Endothelial cell of umbilical vein (primary cell): Measurements from ENCODE around the gene MMP2. TPM values are rescaled to one million over a fixed set of nuclear protein-coding genes. Genes with fewer than 3 reads are reported as not detected.

ENCODE experiments used
- BruUV-seq: library from RNA; stranded (reverse); fragments of 400-500 nt; replicated peaks from 2 replicates; lab custom pipeline; 2021; lab: Mats Ljungman, UMichigan
- CTCF ChIA-PET: fragments of 300-600, 350-600 bp; sonication (Branson Sonifier 250); formaldehyde crosslinking; loops from one replicate; lab custom pipeline; 2021; ENCODE audit warnings: antibody characterized with exemption, inconsistent platforms; lab: Charles Lee
- POLR2A ChIA-PET: fragments of 300-600, 350-600 bp; sonication (Branson Sonifier 250); formaldehyde crosslinking; loops from one replicate; lab custom pipeline; 2021; ENCODE audit warnings: antibody characterized with exemption, inconsistent platforms; lab: Charles Lee
- DNase-seq: peaks from one replicate; pipeline ENCODE4 v3.0.0-alpha.2; 2011; ENCODE audit warnings: low read depth, low spot score
- FAIRE-seq: peaks from 2 replicates; lab custom pipeline; 2011; peaks lifted over from hg19 to GRCh38; lab: Jason Lieb, UNC
- H2AFZ ChIP-seq: 2 replicates; pipeline ENCODE4 v1.6.0; 2012; ENCODE audit warnings: low read depth, low read length, control low read depth, inconsistent platforms
- H3K27ac ChIP-seq: 2 replicates; pipeline ENCODE4 v1.5.1; 2011; ENCODE audit warnings: low read depth, mild to moderate bottlenecking, control low read depth, low read length, moderate library complexity; ENCODE audit not compliant: insufficient read depth
- H3K27me3 ChIP-seq, 2 experiments: 2 replicates each; pipeline versions ENCODE4 v1.6.0 to v1.6.1; 2011; ENCODE audit warnings: low read length in 2 of 2, mixed read lengths in 1 of 2; ENCODE audit not compliant: control insufficient read depth in 2 of 2, insufficient read depth in 2 of 2
- H3K36me3 ChIP-seq, 2 experiments: 2 replicates in 1 of 2; 3 replicates in 1 of 2; pipeline ENCODE4 v1.5.1; 2011; ENCODE audit warnings: low read length in 2 of 2, mild to moderate bottlenecking in 1 of 2, moderate library complexity in 1 of 2; ENCODE audit not compliant: control insufficient read depth in 2 of 2, insufficient read depth in 2 of 2; ENCODE audit errors: extremely low read depth in 1 of 2
- H3K4me1 ChIP-seq: 3 replicates; pipeline ENCODE4 v1.5.1; 2011; ENCODE audit warnings: mild to moderate bottlenecking, low read length; ENCODE audit not compliant: control insufficient read depth, insufficient read depth; ENCODE audit errors: extremely low read depth
- H3K4me2 ChIP-seq: 2 replicates; pipeline ENCODE4 v1.6.1; 2011; ENCODE audit warnings: low read length, control low read depth, mixed read lengths; ENCODE audit not compliant: insufficient read depth
- H3K4me3 ChIP-seq, 3 experiments: fragments of 200-600 bp in 1 of 3; sonication (generic), shearing (Covaris generic) in 1 of 3; replicated peaks in 1 of 3; 2 replicates each; pipeline ENCODE4 v1.5.1; 2011 to 2016; ENCODE audit warnings: control low read depth in 3 of 3, low read length in 3 of 3, mild to moderate bottlenecking in 2 of 3, inconsistent platforms in 1 of 3, low read depth in 1 of 3, moderate library complexity in 1 of 3; ENCODE audit not compliant: insufficient read depth in 1 of 3
- H3K79me2 ChIP-seq: 2 replicates; pipeline ENCODE4 v1.6.0; 2012; ENCODE audit warnings: low read length, inconsistent platforms; ENCODE audit not compliant: control insufficient read depth, insufficient read depth
- H3K9ac ChIP-seq: replicated peaks from 2 replicates; pipeline ENCODE3; 2011; ENCODE audit warnings: low read length, control low read depth; ENCODE audit not compliant: insufficient read depth; ENCODE audit errors: extremely low read depth
- H3K9me1 ChIP-seq: replicated peaks from 3 replicates; pipeline ENCODE4 v1.6.0; 2011; ENCODE audit warnings: mild to moderate bottlenecking, low read length; ENCODE audit not compliant: control insufficient read depth, insufficient read depth; ENCODE audit errors: extremely low read depth
- H3K9me3 ChIP-seq: replicated peaks from 2 replicates; pipeline ENCODE4 v1.5.1; 2012; ENCODE audit warnings: low read length, inconsistent platforms; ENCODE audit not compliant: control insufficient read depth, insufficient read depth
- H4K20me1 ChIP-seq: replicated peaks from 2 replicates; pipeline ENCODE3; 2011; ENCODE audit warnings: mild to moderate bottlenecking, low read length; ENCODE audit not compliant: control insufficient read depth, insufficient read depth; ENCODE audit errors: extremely low read depth
- EZH2 ChIP-seq: IDR thresholded peaks from 2 replicates; pipeline ENCODE4 v1.6.1; 2012; ENCODE audit warnings: borderline replicate concordance, low read depth, mild to moderate bottlenecking, moderate library complexity, low read length, inconsistent platforms; ENCODE audit not compliant: severe bottlenecking
- FOS ChIP-seq: IDR thresholded peaks from 2 replicates; pipeline ENCODE4 v1.6.1; 2011; ENCODE audit warnings: mild to moderate bottlenecking, low read length, moderate library complexity, borderline replicate concordance; ENCODE audit not compliant: insufficient read depth
- GATA2 ChIP-seq: IDR thresholded peaks from 2 replicates; pipeline ENCODE4 v1.7.0; 2011; ENCODE audit warnings: low read depth, mild to moderate bottlenecking, moderate library complexity, mixed read lengths, low read length; ENCODE audit not compliant: insufficient read length, insufficient read depth
- JUN ChIP-seq: IDR thresholded peaks from 2 replicates; pipeline ENCODE4 v1.6.1; 2011; ENCODE audit warnings: borderline replicate concordance, low read depth; ENCODE audit not compliant: insufficient read length, insufficient read depth
- MYC ChIP-seq: IDR thresholded peaks from one replicate; pipeline ENCODE4 v1.6.1; 2011; ENCODE audit warnings: mild to moderate bottlenecking, low read depth, low read length
- POLR2A ChIP-seq: IDR thresholded peaks from 2 replicates; pipeline ENCODE4 v1.6.1; 2012; ENCODE audit warnings: low read depth, mild to moderate bottlenecking, control low read depth, low read length
- POLR2AphosphoS5 ChIP-seq: IDR thresholded peaks from 2 replicates; pipeline ENCODE4 v1.6.1; 2012; ENCODE audit warnings: low read depth, mild to moderate bottlenecking, control low read depth, low read length, moderate library complexity; ENCODE audit not compliant: insufficient read depth
- dilution Hi-C: fragments of 300-500 bp; cut with MboI; formaldehyde crosslinking; loops from one replicate; pipeline ENCODE4 v1.15.0; 2019; ENCODE audit warnings: low sequenced_read_pairs; ENCODE audit not compliant: extremely low pct_ligation_motif_present
- intact Hi-C: fragments of 100-400 bp; cut with micrococcal nuclease; formaldehyde crosslinking; loops from one replicate; pipeline ENCODE4 v1.10.0; 2022
- polyA plus RNA-seq, 4 experiments: library from polyadenylated mRNA; depleted of rRNA in 3 of 4; stranded (reverse) in 3 of 4; unstranded in 1 of 4; fragments of >200 nt; gene quantifications; 2 replicates each; pipeline versions ENCODE4 v1.2.1 to v1.2.3, GENCODE V29; 2011 to 2012; ENCODE audit warnings: missing spikeins in 1 of 4
- total RNA-seq: library from RNA; stranded (reverse); gene quantifications from 2 replicates; pipeline ENCODE4 v1.2.3, GENCODE V29; 2021
- TF ChIP-seq, protein P1 (sequence below): IDR thresholded peaks from 2 replicates; pipeline ENCODE4 v1.6.1; 2011; ENCODE audit not compliant: insufficient read depth, insufficient read length
- TF ChIP-seq, protein P2 (sequence below), 2 donors: IDR thresholded peaks; 1 replicate in 1 of 2; 2 replicates in 1 of 2; pipeline ENCODE4 v1.5.1; 2011; ENCODE audit warnings: low read length in 2 of 2, mild to moderate bottlenecking in 2 of 2, moderate library complexity in 2 of 2, control low read depth in 1 of 2, inconsistent platforms in 1 of 2, low read depth in 1 of 2; ENCODE audit not compliant: insufficient read depth in 1 of 2; ENCODE audit errors: extremely low read depth in 1 of 2

MMP2 gene
- total and polyA plus RNA-seq, 2 donors (not counting 3 experiments of a cell fraction or from before 2014, with no cell fraction given): 771 to 1,508 TPM

DNA sequence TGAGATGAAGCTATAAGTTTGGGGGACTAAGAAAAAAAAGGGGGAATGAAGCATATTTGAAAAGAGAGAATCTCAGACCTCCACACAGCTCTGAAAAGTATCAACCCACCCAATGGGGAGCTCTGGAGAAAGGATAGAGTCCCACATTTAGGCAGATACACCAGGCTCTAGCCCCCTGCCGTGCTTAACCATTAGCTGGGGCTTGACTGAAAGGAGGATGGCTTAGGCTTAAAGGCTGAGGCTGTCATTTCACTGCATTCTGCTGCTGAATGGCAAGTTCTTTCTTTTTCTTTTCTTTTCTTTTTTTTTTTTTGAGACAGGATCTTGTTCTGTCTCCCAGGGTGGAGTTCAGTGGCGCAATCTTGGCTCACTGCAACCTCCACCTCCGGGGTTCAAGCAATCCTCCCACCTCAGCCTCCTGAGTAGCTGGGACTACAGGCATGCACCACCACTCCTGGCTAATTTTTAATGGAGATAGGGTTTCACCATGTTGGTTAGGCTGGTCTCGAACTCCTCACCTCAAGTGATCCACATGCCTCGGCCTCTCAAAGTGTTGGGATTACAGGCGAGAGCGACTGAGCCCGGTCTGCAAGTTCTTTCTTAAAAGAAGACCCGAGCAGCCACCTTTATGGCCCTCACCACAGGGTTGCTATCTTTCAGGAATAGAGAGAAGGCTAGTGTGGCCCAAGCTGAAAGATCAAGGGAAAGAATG lies 9.0 kb upstream of the MMP2 start:
- no peaks in the 10 kb centered on the region for H3K36me3 ChIP-seq
- H3K27ac ChIP-seq: no peak overlapping the region
- no peak for FAIRE-seq
- H3K9ac ChIP-seq: no peak overlapping the region
- DNase-seq: no peak
- dilution Hi-C loops (no loop called here), intact Hi-C loops (loop anchor here (1.0 to 10.0 kb wide), 2 partner anchors 69 to 1915 kb away; no protein-coding TSS in a partner anchor)
- no peaks in the 10 kb centered on the region for H3K9me3 ChIP-seq
- peaks cover 21% of the 10 kb centered on the region for H3K4me1 ChIP-seq
- TF ChIP-seq GATA2 (no peak), FOS (no peak), JUN (no peak), MYC (no peak), POLR2A (no peak), EZH2 (no peak), POLR2AphosphoS5 (no peak)
- TF ChIP-seq, protein P1, sequence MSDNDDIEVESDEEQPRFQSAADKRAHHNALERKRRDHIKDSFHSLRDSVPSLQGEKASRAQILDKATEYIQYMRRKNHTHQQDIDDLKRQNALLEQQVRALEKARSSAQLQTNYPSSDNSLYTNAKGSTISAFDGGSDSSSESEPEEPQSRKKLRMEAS: no peak
- TF ChIP-seq, protein P2, sequence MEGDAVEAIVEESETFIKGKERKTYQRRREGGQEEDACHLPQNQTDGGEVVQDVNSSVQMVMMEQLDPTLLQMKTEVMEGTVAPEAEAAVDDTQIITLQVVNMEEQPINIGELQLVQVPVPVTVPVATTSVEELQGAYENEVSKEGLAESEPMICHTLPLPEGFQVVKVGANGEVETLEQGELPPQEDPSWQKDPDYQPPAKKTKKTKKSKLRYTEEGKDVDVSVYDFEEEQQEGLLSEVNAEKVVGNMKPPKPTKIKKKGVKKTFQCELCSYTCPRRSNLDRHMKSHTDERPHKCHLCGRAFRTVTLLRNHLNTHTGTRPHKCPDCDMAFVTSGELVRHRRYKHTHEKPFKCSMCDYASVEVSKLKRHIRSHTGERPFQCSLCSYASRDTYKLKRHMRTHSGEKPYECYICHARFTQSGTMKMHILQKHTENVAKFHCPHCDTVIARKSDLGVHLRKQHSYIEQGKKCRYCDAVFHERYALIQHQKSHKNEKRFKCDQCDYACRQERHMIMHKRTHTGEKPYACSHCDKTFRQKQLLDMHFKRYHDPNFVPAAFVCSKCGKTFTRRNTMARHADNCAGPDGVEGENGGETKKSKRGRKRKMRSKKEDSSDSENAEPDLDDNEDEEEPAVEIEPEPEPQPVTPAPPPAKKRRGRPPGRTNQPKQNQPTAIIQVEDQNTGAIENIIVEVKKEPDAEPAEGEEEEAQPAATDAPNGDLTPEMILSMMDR (IDR thresholded peaks at IDR 0.05; ENCODE audit: extremely low read depth in 1 of 2, insufficient read depth in 1 of 2, low read depth in 1 of 2, low read length in 2 of 2): no peak
- no peaks in the 10 kb centered on the region for H3K79me2 ChIP-seq
- no peaks in the 10 kb centered on the region for H4K20me1 ChIP-seq
- no TSS peak for BruUV-seq
- POLR2A ChIA-PET: interaction anchor here (1.1 kb wide), 1 partner anchor 10 kb away, joined by 5 read pairs; no protein-coding TSS in a partner anchor
- no peak overlapping the region for H2AFZ ChIP-seq
- no peaks in the 10 kb centered on the region for H3K27me3 ChIP-seq
- no peak overlapping the region for H3K4me2 ChIP-seq
- no peaks in the 10 kb centered on the region for H3K9me1 ChIP-seq
- H3K4me3 ChIP-seq: no peak overlapping the region
- CTCF ChIA-PET: interaction anchor here (0.9 to 3.1 kb wide), 6 partner anchors 25 to 234 kb away, joined by 3 to 15 read pairs (median 4); no protein-coding TSS in a partner anchor
